ENCODE measurements around the gene MAG. TPM values are rescaled to one million over a fixed set of nuclear protein-coding genes. Genes with fewer than 3 reads are reported as not detected.
"Not testable (repeated sequence)": the region's sequence is repeated elsewhere in the genome, so short reads cannot be mapped to it uniquely, and the experiment has no call there.

MAG gene
- total RNA-seq, 1 donor from 2014 or later, result not detected

DNA sequence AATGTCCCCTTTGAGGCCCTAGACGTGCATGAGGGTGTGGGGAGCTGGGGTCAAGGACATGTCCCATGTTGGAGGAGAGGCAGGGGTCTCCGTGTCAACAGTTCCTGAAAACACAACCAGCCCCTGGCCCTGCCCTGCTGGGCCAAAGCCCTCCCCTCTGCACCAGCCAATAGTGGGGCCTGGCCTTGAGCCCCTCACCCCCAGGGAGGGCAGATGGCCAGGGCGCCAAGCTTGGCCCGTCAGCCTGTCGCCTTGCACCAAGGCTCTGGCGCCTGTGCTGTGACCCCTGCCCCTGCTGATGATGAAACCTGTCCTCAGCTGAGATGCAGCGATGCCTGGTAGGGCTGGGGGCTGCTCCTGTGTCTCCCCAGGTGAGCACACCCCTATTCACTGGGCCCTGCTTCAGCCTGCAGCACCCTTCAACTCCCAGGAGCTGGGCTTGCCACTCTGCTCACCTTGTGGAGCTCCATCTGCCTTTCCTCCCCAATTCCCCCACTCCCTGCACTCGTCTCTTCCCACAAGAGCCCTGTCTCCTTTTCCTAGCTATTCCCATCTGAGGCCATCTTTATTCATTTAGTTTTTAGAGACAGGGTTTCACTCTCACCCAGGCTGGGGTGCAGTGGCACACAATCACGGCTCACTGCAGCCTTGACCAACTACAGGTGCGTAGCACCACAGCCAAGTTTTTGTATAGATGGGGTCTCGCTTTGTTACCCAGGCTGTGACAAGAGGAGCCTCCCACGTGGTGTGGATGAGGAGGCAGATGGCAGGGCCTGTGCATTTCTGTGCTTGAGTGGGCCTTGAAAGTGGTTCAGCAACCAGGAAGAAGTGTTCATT lies 11.8 kb upstream of the MAG start:
- no peak for ATAC-seq
- no peak for DNase-seq
- Histone ChIP-seq H3K4me1 (no peaks in the 10 kb centered on the region), H3K36me3 (peaks cover 42% of the 10 kb centered on the region), H3K27ac (no peak overlapping the region), H3K27me3 (no peaks in the 10 kb centered on the region), H3K9me3 (no peaks in the 10 kb centered on the region), H3K4me3 (no peak overlapping the region)
- intact Hi-C loops (cut with DNase I), result no loop called here
- TF ChIP-seq CTCF (IDR thresholded peaks at IDR 0.05), result no peak

GRCh38 chr19:35281303-35281702 lies 10.7 kb upstream of the MAG start:
- Histone ChIP-seq H3K9me3 (no peaks in the 10 kb centered on the region), H3K27me3 (no peaks in the 10 kb centered on the region), H3K4me3 (no peak overlapping the region), H3K4me1 (no peaks in the 10 kb centered on the region), H3K36me3 (peaks cover 31% of the 10 kb centered on the region), H3K27ac (no peak overlapping the region)
- ATAC-seq (no peak), DNase-seq (no peak)
- intact Hi-C loops (cut with DNase I), result no loop called here
- TF ChIP-seq CTCF (IDR thresholded peaks at IDR 0.05), result no peak

DNA sequence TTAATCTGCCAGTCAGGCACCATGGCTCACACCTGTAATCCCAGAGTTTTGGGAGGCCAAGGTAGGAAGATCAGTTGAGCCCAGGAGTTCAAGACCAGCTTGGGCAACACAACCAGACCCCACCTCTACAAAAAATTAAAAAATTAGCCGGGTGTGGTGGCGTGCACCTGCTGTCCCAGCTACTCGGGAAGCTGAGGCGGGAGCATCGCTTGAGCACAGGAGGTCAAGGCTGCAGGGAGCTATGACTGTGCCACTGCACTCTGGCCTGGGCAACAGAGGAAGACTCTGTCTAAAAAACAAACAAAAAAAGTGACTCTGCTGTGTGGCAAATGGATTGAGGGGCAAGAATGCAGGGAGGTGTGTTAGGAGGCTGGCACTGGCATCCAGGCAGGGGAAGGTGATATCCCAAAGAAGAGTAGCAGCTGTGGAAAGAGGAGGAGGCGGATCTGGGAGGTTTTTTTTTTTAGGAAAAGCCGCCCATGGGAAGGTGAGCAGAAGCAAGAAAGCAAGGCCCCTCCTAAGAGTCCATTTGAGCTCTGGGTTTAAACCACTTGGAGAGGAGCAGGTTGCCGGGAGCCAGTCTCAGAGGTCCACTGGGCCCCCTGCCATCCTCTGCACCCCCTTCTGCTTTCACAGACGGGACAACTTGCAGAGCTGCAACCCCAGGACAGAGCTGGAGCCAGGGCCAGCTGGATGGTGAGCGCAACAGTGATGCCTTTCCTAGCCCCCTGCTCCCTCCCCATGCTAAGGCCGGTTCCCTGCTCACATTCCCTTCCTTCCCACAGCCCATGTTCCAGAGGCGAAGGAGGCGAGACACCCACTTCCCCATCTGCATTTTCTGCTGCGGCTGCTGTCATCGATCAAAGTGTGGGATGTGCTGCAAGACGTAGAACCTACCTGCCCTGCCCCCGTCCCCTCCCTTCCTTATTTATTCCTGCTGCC lies 7.5 kb upstream of the MAG start:
- DNase-seq, result no peak
- intact Hi-C loops (cut with DNase I), result no loop called here
- Histone ChIP-seq H3K4me3 (no peak overlapping the region), H3K36me3 (peaks cover under 1% of the 10 kb centered on the region), H3K27ac (no peak overlapping the region), H3K4me1 (no peaks in the 10 kb centered on the region), H3K9me3 (no peaks in the 10 kb centered on the region), H3K27me3 (no peaks in the 10 kb centered on the region)
- ATAC-seq, result no peak
- no peak for TF ChIP-seq CTCF (IDR thresholded peaks at IDR 0.05)

GRCh38 chr19:35285095-35285449 lies 6.9 kb upstream of the MAG start:
- Histone ChIP-seq H3K36me3 (no peaks in the 10 kb centered on the region), H3K9me3 (no peaks in the 10 kb centered on the region), H3K27ac (no peak overlapping the region), H3K4me3 (no peak overlapping the region), H3K4me1 (no peaks in the 10 kb centered on the region), H3K27me3 (no peaks in the 10 kb centered on the region)
- TF ChIP-seq CTCF (IDR thresholded peaks at IDR 0.05), result no peak
- ATAC-seq (no peak), DNase-seq (no peak)
- intact Hi-C loops (cut with DNase I), result no loop called here

DNA sequence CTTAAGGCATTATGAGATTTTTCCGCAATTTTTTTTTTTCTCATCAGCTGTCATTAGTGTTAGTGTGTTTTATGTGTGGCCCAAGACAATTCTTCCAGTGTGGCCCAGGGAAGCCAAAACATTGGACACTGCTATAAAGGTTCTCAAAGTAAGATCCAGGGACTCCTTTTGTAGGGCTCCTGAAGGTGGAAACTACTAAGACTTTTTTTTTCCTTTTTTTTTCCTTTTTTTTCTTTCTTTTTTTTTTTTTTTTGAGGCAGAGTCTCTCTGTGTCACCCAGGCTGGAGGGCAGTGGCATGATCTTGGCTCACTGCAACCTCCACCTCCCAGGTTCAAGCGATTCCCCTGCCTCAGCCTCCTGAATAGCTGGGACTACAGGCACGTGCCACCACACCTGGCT lies 6.5 kb upstream of the MAG start:
- intact Hi-C loops (cut with DNase I); H3K9me3 ChIP-seq; H3K36me3 ChIP-seq; H3K4me1 ChIP-seq; H3K27me3 ChIP-seq; DNase-seq; ATAC-seq; H3K27ac ChIP-seq; H3K4me3 ChIP-seq: not testable (repeated sequence)

DNA sequence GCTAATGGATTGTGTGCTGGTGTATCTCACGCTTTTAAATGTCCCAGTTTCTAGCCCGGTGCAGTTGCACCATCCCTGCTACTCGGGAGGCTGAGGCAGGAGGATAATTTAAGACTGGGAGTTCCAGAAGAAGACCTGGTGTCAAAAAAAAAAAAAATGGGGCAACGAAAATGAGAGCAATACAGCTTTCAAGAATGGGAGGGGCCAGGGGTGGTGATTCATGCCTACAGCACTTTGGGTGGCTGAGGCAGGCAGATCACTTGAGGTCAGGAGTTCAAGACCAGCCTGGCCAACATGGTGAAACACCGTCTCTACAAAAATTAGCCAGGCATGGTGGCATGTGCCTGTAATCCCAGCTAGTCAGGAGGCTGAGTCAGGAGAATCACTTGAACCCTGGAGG lies 5.9 kb upstream of the MAG start:
- H3K36me3 ChIP-seq; intact Hi-C loops (cut with DNase I); DNase-seq; ATAC-seq; H3K27ac ChIP-seq; H3K4me3 ChIP-seq; H3K27me3 ChIP-seq; H3K4me1 ChIP-seq; H3K9me3 ChIP-seq: not testable (repeated sequence)

Measured in upper lobe of right lung (tissue), 1 donor.